Psoas muscle (tissue), 8 donors: ENCODE data around the gene KDF1. TPM values are rescaled to one million over a fixed set of nuclear protein-coding genes. Genes with fewer than 3 reads are reported as not detected.
"Not testable (repeated sequence)": the region's sequence is repeated elsewhere in the genome, so short reads cannot be mapped to it uniquely, and the experiment has no call there.

Experiments used
- ATAC-seq, 4 donors: fragments of 200-7000 bp; cut with Tn5 transposase; one replicate each; pipeline ENCODE4 v1.9.1; 2020; ENCODE audit warnings: moderate library complexity in 3 of 4, mild to moderate bottlenecking in 2 of 4
- DNase-seq, 2 donors: peaks; one replicate each; pipeline ENCODE4 v3.0.0-alpha.2; 2020
- H3K27ac ChIP-seq: fragments of 200-600 bp; one replicate; pipeline ENCODE4 v1.8.0; 2022
- H3K27me3 ChIP-seq, 3 donors: fragments of 200-600 bp in 1 of 3; one replicate each; pipeline versions ENCODE4 v1.6.1 to v1.8.0; 2013 to 2022; ENCODE audit warnings: low read length in 2 of 3, mild to moderate bottlenecking in 2 of 3, moderate library complexity in 1 of 3; ENCODE audit not compliant: insufficient read depth in 3 of 3
- H3K36me3 ChIP-seq, 2 donors: fragments of 200-600 bp in 1 of 2; one replicate each; pipeline versions ENCODE4 v1.6.1 to v1.8.0; 2013 to 2022; ENCODE audit warnings: low read depth in 1 of 2, mild to moderate bottlenecking in 1 of 2, moderate library complexity in 1 of 2; ENCODE audit not compliant: insufficient read depth in 1 of 2
- H3K4me1 ChIP-seq: fragments of 200-600 bp; one replicate; pipeline ENCODE4 v1.8.0; 2022
- H3K4me3 ChIP-seq: fragments of 200-600 bp; one replicate; pipeline ENCODE4 v1.8.0; 2022; ENCODE audit warnings: mild to moderate bottlenecking
- H3K9me3 ChIP-seq: fragments of 200-600 bp; one replicate; pipeline ENCODE4 v1.8.0; 2022
- CTCF ChIP-seq: fragments of 200-600 bp; IDR thresholded peaks from one replicate; pipeline ENCODE4 v1.8.0; 2022; ENCODE audit warnings: antibody characterized with exemption
- WGBS, 3 donors: extraction: QIAGEN DNeasy Blood & Tissue Kit; methylation state at CpG; one replicate each; pipeline versions ENCODE4 v1.1.6 to v1.1.7; 2013; 5-methylcytosine and 5-hydroxymethylcytosine counted together
- intact Hi-C, 2 donors: fragments of 100-400 bp; cut with DNase I; formaldehyde crosslinking; loops; one replicate each; pipeline versions ENCODE4 v1.11.0 to v1.14.2; 2022
- polyA plus RNA-seq, 3 donors: library from polyadenylated mRNA; stranded (reverse); fragments of 200-250 nt; gene quantifications; one replicate each; pipeline ENCODE4 v1.2.3, GENCODE V29; 2013
- total RNA-seq, 4 donors: library from RNA; stranded (reverse); fragmentation: NEBNext Ultra II Directional in 2 of 4; extraction: Animal tissue kit (Norgen Biotek cat#: 25700) in 2 of 4; gene quantifications; one replicate each; pipeline versions ENCODE4 v1.2.1 to v1.2.4, GENCODE V29; 2021 to 2023
- donor health status: healthy with polysubstance abuse.
- donor health status: DM: no; HTN: no; CAD: no; lungs with moderate emphysema.
- donor health status: Bipolar disorder and iron deficiency.
- donor health status: healthy.
- donor health status: DM: yes; HTN: yes; CAD: no.
- donor health status: DM: no; HTN: no; CAD: no.
- donor health status: DM: no; HTN: no; CAD: no.
- donor health status: DM: yes; HTN: yes; CAD: no.

KDF1 gene
- total and polyA plus RNA-seq, 7 donors: 0.01 TPM; not detected in 6

GRCh38 chr1:26994020-26994786, 33.9 kb upstream of the KDF1 start:
- DNase-seq: no peak
- H3K27me3 ChIP-seq: peaks cover 0 to 41% (median 22%) of the 10 kb centered on the region in 3 donors

GRCh38 chr1:26993237-26994019, 33.2 kb upstream of the KDF1 start, which contains the start of gene TRNP1:
Gene TRNP1 (plus strand): TSS chr1:26993692. CDS start chr1:26993787, 95 bp downstream.
- 0 to 1% (median 1%) methylated on average over 36 to 61 of the region's 61 CpGs for WGBS, 3 donors
- Histone ChIP-seq H3K36me3 (no peaks in the 10 kb centered on the region), H3K4me3 (peak within 1 kb of the TSS; percentile 73), H3K27me3 (peaks cover 0 to 41% (median 22%) of the 10 kb centered on the region in 3 donors), H3K9me3 (no peaks in the 10 kb centered on the region), H3K27ac (no peak within 1 kb of the TSS), H3K4me1 (no peaks in the 10 kb centered on the region)
- no peak for TF ChIP-seq CTCF
- ATAC-seq (peak; percentile 45 to 68 (median 54)), DNase-seq (peak; percentile 60 to 73)
- intact Hi-C loops: no loop called here

More at GRCh38 chr1:26994020-26994786, 33.9 kb upstream of the KDF1 start:
- peak in 3 of 4 donors; percentile 10 to 24 (median 23) for ATAC-seq
- no peaks in the 10 kb centered on the region for H3K36me3 ChIP-seq
- TF ChIP-seq CTCF: no peak
- no peak overlapping the region for H3K27ac ChIP-seq
- intact Hi-C loops: no loop called here
- H3K9me3 ChIP-seq: no peaks in the 10 kb centered on the region
- WGBS, 3 donors: 1 to 2% (median 1%) methylated on average over 33 to 97 of the region's 97 CpGs
- H3K4me3 ChIP-seq: peak overlapping the region; percentile 73
- H3K4me1 ChIP-seq: peaks cover 5% of the 10 kb centered on the region

GRCh38 chr1:26991310-26992116, 31.2 kb upstream of the KDF1 start:
- ATAC-seq (no peak), DNase-seq (no peak)
- 41 to 44% (median 43%) methylated on average over 10 of the region's 10 CpGs for WGBS, 3 donors
- Histone ChIP-seq H3K27ac (no peak overlapping the region), H3K9me3 (no peaks in the 10 kb centered on the region), H3K36me3 (no peaks in the 10 kb centered on the region), H3K4me3 (no peak overlapping the region), H3K4me1 (no peaks in the 10 kb centered on the region), H3K27me3 (peaks cover 0 to 41% (median 22%) of the 10 kb centered on the region in 3 donors)
- intact Hi-C loops: no loop called here
- no peak for TF ChIP-seq CTCF

- 70 to 73% (median 71%) methylated on average over 12 of the region's 12 CpGs for WGBS, 3 donors
- H3K36me3 ChIP-seq, H3K9me3 ChIP-seq, DNase-seq, ATAC-seq, H3K4me1 ChIP-seq, intact Hi-C loops, H3K27ac ChIP-seq, H3K4me3 ChIP-seq: not testable (repeated sequence)
- peaks cover 0 to 25% (median 19%) of the 10 kb centered on the region in 3 donors for H3K27me3 ChIP-seq
Observed at GRCh38 chr1:26989403-26990109, 29.3 kb upstream of the KDF1 start.
